HL-60/S4 treated with phorbol 12-myristate 13-acetate at 8.2 ng/mL for 4 days and 3 days (cell line): ENCODE data around the gene IFITM2.
"Not testable (repeated sequence)": the region's sequence is repeated elsewhere in the genome, so short reads cannot be mapped to it uniquely, and the experiment has no call there.

ENCODE experiments used
- in situ Hi-C: fragments of 300-500 bp; cut with MboI; formaldehyde crosslinking; loops from 2 replicates; pipeline ENCODE4 v1.15.0; 2022; ENCODE audit warnings: low sequenced_read_pairs

IFITM2 gene

GRCh38 chr11:307766-308708, at the start of gene IFITM2:
Gene IFITM2 (plus strand): TSS chr11:307816. CDS start chr11:308193, 377 bp downstream.
- in situ Hi-C loops, result not testable (repeated sequence)

DNA sequence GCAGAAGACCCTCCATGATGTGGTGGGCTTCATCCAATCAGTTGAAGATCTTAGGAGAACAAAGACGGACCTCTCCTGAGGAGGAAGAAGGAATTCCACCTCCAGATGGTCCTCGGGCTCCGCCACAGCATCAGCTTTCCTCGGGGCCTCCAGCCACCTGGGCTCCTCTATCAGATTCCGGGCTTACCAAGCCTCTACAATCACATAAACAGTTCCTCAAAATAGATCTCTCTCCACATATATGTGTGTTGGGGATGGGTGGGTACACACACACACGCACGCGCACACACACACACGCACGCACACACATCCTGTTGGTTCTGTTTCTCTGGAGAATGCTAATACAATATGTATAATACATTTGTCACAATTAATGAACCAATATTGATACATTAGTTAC, 48.2 kb upstream of the IFITM2 start:
- in situ Hi-C loops, result no loop called here

DNA sequence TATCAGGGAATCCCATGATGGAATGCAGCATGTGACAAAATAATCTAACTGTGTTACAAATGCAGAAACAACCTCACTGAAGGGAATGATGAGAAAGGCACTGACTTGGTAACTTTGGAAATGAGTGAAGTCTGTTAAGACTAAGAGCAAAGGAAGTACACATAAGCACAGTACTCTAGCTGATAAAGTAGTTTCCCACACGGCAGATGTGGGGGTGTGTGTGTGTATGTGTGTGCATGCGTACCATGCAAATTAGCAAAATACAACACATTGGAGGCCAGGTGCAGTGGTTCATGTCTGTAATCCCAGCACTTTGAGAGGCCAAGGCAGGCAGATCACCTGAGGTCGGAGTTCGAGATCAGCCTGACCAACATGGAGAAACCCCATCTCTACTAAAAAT, 46.0 kb upstream of the IFITM2 start:
- in situ Hi-C loops, result no loop called here

- in situ Hi-C loops, result no loop called here
Observed at GRCh38 chr11:266676-267439, 40.8 kb upstream of the IFITM2 start.

GRCh38 chr11:267491-267994, 40.1 kb upstream of the IFITM2 start:
- in situ Hi-C loops, result no loop called here

DNA sequence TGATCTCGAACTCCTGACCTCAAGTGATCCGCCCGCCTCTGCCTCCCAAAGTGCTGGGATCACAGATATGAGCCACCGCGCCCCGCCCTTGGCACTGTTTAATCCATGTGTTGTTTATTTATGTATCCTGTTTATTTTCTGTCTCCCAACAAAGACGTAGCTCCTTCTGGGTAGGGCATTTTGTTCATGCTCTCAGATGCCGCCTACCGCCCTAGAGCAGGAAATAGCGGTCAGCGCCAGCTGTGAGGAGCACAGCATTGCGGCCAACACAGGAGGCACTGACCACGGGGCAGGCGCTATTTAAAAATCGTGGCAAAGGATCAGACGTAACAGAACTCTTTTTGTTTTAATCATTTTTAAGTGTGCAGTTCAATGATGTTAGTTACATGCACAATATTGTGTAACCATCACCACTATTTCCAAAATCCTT, 38.9 kb upstream of the IFITM2 start:
- in situ Hi-C loops, result not testable (repeated sequence)

DNA sequence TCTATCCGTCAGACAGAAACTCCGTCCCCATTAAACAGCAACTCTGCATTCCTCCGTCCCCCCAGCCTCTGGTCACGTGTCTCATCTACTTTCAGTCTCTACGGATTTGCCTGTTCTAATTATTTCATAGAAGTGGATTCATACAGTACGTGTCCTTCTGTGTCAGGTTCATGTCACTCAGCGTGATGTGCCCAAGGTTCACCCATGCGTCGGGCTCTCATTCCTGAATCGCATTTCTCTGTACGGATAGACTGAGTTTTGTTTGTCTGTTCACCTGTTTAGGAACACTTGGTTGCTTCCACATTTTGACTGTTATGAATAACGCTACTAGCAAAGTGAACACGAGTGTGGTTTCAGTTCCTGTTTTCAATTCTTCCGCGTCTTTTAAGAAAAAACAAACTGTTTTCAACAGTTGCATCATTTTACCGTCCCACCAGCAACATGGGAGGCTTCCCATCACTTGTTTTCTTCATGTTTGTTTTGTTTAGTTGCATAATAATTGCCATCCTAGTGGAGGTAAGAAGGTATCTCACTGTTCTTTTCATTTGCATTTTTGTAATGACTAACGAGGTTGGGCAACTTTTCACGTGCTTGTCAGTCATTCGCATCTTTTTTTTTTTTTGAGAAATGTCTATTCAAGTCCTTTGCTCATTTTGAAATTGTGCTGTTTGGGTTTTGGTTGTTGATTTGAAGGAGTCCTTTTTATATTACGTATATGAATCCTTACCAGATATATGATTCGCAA, 38.3 kb upstream of the IFITM2 start:
- in situ Hi-C loops, result no loop called here

GRCh38 chr11:270451-271318, 36.9 kb upstream of the IFITM2 start:
- in situ Hi-C loops, result no loop called here

- in situ Hi-C loops, result no loop called here
Observed at GRCh38 chr11:271319-271715, 36.3 kb upstream of the IFITM2 start.

DNA sequence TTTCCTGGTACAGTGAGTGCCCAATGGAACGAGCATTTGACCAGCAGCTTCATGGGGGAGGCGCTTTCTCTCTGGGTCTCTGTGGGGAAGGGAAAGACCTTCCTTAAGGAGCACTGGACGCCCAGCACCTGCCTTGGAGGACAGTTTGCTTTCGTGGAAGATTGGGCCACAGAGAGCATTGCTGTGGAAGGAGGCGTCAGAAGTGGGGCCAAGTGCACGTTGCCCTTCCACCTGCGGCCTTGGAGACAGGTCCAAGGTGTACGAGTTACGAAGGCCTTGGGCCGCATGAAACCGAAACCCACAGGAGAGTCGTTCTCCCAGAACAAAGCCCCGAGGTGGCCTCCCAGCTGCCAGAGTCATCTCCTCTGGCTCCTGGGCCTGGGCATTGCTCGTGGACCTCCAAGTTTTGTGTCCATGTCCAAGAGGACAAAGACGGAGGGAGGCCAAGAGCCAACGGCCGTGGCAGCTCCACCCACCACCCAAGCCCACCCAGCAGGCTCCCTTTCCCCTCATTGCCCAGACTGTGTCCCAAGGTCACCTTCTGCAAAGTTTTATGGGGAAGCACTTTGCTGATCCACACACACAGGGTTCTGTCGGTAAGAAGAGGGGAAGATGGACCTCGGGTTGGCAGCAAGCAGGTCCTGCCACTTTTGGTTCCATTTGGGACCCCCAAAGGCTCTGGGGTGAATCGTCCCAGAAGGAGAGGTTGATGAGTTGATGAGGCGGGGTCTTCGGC, 35.3 kb upstream of the IFITM2 start:
- in situ Hi-C loops, result no loop called here

DNA sequence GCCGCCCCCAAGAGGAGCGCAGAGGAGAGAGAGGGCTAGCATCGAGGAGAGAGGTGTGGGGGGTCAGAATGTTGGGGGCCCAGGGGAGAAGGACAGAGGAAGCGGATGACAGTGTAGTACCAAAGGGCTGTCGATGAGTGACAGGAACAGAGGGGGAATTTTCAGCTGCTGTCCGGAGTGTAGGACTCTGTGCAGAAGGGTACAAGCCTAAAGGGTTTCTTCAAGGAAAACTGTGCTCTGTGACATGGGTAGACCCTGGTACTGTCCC, 34.8 kb upstream of the IFITM2 start:
- in situ Hi-C loops, result no loop called here

- in situ Hi-C loops, result no loop called here
Observed at GRCh38 chr11:276219-276618, 31.4 kb upstream of the IFITM2 start.

DNA sequence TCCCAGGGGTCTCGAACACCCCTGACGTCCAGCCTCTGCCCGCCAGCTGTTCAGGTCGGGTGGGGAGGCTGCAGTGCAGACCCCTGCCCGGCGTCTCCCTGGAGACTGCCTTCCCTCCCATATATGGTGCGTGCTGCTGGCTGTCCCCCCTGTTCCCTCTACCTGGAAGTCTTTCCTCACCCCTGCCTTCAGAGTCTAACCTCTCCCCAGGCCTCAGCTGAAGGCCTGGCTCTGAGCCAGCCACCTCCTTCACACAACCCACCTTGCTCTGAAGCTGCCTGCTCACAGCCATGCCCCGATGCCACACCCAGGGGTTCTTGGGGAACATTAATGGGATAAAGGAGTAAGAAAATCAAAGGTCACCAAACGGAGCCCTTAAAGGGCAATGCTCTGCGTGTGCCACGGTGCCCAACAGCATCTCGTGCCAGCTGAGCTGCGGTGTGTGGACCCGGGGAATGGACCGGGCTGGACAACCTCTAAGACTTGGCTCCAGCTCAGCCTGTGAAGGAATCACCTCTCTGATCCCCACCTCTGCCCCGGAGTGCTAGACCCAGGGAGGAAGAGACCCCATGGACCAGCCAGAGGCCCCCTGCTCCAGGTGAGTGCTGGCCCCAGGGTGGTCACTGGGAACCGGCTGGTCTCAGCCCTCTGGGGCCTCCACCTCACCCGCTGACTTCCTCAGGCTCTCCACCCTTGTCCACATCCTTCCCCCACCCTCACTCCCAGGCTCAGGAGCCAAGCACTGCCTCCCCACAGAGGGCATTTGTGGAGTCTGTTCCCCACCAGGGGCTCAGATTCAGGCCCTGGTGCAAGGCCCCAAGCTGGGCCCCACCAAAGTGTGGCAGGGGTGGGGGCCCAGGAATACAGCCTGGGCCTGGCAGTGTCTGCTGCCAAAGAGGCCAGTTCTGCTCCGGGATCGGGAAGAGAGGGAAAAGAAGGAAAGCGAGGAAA, 29.3 kb upstream of the IFITM2 start, which contains the start of gene NLRP6:
TSS of gene NLRP6 (plus strand) at position 407 of the 951 bp plus-strand sequence. CDS start at position 570, 163 bp downstream.
- in situ Hi-C loops, result no loop called here

- in situ Hi-C loops, result no loop called here
Observed at GRCh38 chr11:279040-279965, 28.3 kb upstream of the IFITM2 start.

GRCh38 chr11:279966-280705, 27.5 kb upstream of the IFITM2 start:
- in situ Hi-C loops, result no loop called here

- in situ Hi-C loops, result no loop called here
Observed at GRCh38 chr11:280706-281485, 26.7 kb upstream of the IFITM2 start.
